GM11168 (cell line): Measurements from ENCODE around the gene TRIM47.
"Not testable (repeated sequence)": the region's sequence is repeated elsewhere in the genome, so short reads cannot be mapped to it uniquely, and the experiment has no call there.

Experiments used
- in situ Hi-C: fragments of 300-500 bp; cut with MboI; formaldehyde crosslinking; loops from one replicate; pipeline ENCODE4 v1.12.0; 2022; ENCODE audit warnings: low sequenced_read_pairs; ENCODE audit not compliant: unreplicated experiment

Gene TRIM47

DNA sequence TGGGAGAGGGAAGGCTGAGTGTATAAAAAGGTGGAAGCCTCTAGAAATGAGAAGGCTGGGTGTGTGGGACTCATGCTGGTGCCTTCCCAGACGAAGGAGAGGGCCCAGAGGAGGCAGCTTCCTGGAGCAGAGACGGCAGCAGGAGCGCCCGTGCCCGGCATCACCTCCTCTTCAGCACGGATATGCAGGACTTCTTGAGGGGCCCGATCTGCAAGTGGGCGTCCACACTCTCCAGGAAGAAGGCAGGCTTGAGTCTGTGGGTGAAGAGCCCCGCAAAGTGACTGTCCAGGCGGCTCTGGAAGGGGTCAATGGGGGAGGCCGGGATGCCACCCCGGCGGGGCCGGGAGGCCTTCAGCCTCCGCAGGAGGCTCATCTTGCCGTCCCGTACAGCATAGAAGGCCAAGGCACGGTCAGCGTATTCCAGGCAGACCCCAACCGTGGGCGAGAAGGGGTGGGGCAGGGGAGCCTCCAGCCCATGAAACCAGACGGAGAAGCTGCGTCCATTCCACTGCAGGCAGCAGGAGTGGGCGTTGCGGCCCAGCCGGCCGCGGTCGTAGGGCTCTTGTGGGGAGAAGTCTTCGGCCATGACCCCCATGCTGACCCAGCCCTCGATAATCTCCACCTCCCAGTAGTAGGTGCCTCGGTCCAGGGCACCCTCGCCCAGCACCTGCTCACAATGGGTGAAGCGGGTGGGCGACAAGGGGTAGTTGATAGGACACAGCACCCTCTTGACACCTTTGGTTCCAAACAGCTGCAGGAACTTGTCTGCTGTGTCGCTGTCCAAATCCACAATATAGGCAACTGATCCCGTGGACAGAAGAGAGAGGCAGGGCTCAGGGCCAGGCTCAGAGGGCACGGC is 3.8 kb downstream of the TRIM47 start:
- in situ Hi-C loops: no loop called here

DNA sequence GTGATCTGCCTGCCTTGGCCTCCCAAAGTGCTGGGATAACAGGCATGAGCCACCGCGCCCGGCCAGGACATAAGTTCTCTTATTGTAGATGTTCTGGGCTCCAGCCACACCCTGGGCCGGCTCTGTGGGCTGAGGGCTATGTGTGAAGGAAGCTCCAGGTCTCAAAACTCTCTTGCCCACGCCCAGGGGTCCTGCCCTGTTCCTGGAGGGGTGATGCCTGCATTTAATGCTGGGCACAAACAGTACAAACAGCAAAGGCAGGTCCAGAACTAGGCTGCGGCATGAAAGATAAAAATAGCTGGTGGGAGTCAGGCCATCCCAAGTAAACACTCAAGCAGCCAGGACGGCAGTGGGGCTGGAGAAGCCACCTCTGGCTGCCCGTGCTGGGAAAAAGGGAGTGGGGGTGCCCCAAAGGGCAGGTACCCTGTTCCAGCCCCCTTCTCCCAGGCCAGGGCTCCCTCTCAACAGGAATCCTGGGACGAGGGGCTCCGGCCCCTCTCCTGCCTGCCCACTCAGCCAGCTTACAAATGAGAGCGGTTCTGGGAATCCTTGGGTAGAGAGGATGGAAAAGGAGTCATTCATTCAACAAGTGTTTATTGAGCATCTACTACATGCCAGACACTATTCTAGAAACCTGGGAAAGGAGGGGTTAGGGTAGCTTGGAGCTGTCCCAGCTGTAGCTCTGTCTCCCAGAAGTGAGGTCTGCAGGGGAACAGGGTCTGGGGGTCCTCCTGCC is 4.6 kb downstream of the TRIM47 start:
- in situ Hi-C loops: no loop called here

DNA sequence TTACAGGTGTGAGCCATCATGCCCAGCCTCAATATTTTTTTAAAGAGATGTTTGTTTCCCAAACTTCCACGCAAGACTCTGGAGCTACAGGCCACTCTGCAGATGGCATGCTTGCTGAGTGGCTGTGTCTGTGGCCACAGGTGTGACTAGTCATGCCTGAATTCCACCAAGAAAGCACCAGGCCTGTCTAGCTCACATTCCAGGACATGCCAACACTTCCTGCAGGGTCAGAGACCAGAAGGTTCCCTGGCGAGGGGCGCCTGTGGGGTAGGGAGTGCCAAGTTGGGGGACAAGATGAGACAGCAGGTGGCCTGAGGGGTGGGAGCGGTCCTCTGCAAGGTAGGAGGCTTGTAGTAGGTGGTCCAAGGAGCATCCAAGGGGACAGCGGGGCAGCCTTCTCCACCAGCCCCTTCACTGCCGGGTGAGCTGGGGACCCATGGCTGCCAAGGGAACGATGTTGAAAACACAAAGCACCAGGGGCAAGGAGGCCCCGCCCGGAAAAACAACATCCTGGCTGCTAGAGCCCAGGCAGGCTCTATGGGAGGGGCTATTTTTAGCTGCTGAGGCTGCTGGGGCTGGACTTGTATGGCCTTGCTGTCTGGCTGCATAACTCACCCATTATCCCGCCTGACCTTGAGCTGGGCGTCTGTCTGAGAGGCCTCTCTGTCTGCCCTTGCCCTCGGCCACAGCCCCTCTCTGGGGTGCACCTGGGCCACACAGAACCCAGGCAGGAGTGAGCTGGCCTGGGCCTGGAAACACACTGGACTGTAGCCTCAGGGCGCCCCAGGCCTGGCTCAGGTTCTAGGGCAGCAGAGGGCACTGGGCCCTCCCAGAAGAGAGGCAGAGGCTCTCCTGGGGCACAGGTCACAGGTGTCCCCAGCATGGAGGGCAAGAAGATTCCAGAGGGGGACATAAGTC is 5.7 kb downstream of the TRIM47 start:
- in situ Hi-C loops: no loop called here

DNA sequence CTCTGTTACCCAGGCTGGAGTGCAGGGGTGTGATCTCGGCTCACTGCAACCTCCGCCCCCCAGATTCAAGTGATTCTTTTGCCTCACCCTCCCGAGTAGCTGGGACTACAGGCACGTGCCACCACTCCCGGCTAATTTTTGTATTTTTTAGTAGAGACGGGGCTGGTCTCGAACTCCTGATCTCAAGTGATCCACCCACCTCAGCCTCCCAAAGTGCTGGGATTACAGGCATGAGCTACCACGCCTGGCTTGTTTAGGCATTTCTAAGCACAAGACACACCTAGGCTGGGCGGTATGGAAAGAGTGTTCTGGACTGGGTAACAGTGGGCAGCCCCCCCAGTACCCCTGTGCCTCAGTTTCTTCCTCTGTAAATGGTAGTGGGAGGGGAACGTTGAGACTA is 8.2 kb downstream of the TRIM47 start:
- in situ Hi-C loops: not testable (repeated sequence)

DNA sequence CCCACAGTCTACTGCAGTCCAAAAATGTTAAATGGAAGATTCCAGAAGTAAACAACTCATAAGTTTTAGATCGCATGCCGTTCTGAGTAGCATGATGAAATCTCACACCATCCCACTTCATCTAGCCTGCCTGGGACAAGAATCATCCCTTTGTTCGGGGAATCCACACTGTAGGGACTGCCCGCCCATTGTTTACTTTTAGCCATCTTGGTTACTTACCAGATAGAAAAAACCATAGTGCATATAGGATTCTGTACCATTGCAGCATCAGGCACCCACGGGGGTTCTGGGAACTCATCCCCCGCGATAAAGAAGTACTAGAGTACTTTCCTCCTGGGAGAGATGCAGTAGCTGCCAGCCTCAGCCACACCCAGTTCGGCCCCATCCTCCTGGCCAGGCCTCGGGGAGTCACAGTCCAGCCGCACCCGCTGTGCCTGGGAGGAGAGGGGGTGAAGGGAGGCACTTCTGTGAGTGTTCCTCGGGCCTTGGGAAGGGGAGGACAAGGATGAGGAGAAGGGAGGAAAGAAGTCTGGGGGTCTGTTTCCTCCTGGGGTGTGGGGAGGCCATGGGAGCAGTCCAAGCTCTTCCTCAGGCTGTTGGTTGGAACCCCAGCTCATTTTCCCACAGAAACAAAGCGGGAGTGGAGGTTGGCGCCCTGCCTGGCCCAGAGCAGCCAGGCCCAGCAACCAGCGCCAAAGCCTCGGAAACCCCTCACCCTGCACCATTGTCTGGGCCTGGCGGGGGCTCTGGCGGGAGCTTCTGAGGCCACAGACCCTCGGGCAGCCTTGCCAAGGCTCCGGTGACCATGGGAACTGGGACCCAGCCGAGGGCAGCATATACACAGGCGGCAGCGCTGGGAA is 8.9 kb downstream of the TRIM47 start:
- in situ Hi-C loops: no loop called here

DNA sequence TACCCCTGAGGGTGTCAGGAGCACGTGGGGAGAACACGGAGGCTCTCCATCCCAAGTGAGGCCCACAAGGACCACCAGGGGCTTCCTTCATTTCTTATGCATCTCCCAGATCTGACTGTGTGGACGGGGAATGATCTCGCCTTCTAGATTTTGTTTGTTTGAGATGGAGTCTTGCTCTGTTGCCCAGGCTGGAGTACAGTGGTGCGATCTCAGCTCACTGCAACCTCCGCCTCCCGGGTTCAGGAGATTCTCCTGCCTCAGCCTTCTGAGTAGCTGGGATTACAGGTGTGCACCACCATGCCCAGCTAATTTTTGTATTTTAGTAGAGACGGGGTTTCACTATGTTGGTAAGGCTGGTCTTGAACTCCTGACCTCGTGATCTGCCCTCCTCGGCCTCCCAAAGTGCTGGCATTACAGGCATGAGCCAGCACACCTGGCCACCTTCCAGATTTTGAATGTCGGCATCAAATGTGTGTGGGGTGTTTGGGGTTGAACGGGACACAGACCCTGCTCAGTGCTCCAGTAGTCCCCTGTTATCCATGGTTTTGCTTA is 9.6 kb downstream of the TRIM47 start:
- in situ Hi-C loops: not testable (repeated sequence)

DNA sequence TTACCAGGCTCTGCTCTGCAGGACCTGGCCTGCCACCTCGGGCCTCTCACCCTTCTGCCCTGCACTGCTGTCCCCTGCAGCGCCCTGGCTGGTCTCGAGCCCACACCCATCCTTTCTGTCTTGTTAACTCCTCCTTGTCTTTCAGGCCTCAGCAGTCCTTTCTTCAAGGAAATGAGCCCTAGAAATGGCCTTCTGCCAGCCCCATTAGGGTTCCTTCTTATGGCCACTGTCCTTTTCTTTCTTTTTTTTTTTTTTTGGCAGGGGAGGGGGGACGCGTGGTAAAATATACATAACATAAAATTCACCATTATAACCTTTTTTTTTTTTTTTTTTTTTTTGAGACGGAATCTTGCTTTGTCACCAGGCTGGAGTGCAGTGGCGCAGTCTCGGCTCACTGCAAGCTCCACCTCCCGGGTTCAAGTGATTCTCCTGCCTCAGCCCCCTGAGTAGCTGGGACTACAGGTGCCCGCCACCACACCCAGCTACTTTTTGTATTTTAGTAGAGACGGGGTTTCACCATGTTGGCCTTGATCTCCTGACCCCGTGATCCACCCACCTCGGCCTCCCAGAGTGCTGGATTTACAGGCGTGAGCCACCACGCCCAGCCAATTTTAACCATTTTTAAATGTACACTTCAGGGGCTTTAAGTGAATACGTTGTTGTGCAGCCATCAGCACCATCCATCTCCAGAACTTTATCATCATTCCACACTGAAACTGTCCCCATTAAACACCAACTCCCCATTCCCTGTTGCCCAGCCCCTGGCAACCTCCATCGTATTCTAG is 12.8 kb downstream of the TRIM47 start:
- in situ Hi-C loops: not testable (repeated sequence)

DNA sequence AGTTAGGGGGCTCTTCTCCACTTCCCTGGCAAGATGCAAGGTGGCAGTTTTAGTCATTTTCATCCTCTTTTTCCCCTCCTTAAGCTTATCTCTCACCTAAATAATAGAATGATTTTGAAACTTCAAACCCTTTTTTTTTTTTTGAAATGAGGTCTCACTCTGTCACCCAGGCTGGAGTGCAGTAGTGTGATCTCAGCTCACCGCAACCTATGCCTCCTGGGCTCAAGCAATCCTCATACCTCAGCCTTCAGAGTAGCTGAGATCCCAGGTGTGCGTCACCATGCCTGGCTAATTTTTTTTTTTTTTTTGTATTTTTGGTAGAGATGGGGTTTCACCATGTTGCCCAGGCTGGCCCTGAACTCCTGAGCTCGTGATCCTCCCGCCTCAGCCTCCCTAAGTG is 13.5 kb downstream of the TRIM47 start:
- in situ Hi-C loops: not testable (repeated sequence)

DNA sequence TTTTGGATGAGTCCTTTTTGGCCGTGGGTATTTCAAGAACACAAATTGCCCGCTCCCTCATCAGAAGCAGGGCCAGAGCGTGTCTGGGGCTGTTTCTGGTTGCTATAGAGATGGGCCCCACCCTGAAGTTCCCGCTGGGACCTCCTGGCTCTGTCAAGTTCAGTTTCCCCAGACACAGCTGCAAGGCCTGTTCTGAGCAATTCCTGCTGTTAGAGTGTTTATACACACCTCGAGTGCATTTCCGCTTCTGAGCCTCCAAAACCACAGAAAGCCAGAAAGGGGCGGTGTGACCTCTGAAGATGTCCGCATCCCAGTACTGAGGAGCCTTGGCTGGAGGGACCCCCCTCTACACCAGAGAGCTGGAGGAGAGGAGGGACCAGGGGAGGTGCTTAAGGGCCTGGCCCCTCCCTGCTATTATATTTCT is 13.9 kb downstream of the TRIM47 start:
- in situ Hi-C loops: no loop called here

DNA sequence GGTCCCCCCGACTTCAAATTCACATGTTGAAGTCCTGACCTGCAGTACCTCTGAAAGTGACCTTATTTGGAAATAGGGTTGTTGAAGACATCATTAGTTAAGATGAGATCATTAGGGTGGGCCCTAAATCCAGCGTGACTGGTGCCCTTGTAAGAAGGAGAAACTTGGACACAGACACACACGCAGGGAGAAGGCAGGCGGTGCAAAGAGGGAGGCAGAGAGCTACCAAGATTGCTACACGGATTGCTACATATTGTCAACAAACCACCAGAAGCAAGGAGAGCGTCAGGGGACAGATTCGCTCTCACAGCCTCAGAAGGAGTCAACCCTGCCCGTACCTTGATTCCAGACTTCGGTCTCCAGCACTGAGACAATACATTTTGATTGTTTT is 16.5 kb downstream of the TRIM47 start:
- in situ Hi-C loops: no loop called here

DNA sequence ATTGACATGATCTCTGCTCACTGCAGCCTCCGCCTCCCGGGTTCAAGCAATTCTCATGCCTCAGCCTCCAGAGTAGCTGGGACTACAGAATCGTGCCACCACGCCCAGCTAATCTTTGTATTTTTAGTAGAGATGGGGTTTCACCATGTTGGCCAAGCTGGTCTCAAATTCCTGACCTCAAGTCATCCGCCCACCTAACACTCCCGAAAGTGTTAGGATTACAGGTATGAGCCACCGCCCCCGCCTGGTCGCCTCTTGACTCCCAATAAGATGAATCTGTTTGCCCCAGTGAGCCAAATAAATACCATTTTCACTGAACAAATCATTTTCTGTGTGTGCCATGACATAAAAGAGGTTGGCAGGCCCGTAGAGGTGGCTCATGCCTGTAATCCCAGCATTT is 19.0 kb downstream of the TRIM47 start:
- in situ Hi-C loops: not testable (repeated sequence)

DNA sequence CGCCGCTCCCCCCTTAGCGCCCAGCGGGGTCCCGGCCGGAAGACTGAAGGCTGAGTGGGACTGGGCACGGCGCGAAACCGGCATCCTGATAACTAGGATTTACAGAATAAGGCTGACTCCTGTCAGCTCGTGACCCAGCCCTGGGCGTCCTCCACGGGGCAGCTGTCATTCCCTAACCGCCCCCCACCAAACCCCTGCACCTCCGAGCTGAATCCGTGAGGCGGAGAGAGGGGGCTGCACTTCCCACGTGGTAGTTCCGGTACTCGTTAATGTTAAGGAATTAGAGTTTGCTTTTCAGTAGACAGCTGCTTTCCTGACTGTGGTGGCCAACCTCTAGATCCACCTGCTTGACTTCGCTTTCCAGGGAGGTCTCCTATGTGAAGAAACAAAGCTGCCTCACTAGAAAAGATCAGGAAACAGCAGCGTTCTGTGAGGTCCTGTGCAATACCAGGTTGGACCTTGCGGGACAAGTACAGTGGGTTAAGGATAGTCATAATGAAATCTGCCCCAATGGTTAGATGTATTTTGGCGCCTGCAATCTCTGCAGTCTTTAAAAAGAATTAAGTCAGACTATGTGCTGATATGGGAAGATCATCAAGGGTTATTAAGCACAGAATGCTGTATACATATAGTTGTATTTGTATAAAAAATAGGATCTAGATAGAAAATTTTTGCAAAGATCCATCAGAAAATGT is 22.2 kb downstream of the TRIM47 start:
- in situ Hi-C loops: no loop called here

DNA sequence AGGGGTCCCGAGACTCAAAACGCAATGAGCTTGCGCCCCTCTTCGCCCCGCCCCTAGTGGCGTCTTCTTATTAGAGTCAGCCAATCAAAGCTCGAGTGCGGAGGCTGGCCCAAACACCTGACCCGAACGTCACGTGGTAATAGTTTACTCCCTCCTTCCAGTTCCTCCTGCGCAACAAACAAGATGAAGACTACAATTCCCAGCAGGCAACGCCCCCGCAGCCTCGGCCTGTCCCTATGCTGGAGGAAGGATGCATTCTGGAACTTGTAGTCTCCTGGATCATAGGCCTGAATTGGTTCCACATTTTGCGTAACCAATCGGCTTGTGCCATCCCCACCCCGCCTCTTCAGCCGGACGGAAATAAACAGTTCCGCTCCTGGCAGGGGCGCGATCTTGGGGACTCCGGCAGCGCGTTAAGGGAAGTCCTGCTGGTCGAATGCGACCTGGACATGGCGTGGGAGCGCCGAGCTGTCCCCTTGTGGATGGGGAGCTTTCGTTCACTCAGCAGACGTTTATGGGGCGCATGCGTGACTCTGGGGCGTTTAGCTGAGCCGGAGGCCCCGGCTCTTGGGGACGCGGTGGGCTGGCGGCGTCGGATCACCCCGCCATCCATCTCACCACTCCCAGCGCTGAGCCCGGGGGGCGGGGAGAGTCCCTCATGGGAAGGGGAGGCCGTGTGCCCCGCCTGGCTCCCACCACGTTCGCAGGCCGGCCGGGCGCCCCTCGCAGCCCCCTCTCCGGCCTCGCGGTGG is 22.9 kb downstream of the TRIM47 start, which contains the start of gene WBP2:
WBP2 (minus strand) TSS at position 26 of the 752 bp plus-strand sequence. CDS start 38 bp downstream, outside the sequence.
- in situ Hi-C loops: no loop called here

DNA sequence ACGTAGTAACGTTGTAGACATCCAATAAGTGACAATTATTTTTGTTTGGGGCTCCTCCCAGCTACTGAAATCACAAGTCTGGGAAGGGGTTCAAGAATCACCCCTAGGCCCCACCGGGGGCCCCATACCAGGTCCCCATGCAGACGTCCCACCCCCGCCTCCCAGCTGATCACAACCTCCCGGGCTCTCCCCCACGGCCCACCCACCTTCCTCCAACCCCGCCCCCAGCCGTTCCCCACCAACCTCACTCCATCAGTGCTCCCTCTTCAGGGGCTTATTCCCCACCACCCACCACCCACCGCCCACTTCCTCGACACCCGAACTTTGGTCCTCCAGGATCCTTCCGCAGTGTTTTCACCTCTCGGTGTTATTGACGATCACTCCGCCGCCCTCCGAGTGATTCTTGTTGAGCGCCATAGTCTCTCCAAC is 23.5 kb downstream of the TRIM47 start:
- in situ Hi-C loops: no loop called here

DNA sequence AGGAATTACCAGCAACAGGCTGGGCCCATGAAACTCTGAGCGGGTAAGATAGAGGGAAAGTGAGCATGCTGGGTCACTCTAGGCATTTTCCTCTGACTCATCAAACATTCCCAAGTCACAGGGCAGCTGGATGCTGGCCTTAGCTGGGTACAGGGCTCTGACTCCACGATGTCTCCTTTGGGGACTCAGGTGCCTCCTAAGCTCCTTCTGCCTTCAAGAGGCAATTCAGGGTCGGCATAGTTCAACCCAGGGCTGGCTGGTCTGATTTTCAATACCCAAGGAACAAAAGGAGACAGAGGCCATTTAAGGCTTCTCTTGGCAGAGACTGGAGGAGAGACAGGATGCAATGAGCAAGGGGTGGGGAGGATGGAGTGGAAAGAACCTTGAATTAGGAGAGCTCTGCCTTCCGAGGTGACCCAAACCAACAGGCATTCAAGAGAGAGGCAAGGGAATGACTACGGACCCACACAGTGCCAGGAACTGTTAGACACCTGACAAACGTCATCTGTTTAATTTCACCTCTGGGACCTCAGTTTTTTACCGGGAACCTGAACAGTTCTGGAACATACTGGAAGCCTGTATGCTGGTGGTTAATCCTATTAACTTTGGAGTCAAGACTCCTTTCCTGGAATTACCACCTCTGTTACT is 24.2 kb downstream of the TRIM47 start:
- in situ Hi-C loops: no loop called here

DNA sequence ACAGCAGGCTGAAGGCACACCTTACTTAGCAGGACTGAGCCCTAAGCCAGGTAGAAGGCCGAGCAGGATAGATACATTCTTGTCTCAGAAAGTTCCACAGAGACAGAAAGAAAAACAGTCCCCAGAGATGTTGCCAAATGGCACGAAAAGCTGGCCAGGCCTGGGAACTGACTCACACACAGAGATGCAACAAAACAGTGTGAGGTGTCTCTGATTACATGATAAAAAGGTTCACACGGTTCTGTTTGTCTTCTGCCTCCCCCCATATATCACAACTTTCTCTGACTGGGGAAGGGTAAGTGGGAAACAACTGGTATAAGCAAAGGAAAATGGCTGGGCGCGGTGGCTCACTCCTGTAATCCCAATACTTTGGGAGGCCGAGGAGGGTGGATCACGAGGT is 24.9 kb downstream of the TRIM47 start:
- in situ Hi-C loops: no loop called here

DNA sequence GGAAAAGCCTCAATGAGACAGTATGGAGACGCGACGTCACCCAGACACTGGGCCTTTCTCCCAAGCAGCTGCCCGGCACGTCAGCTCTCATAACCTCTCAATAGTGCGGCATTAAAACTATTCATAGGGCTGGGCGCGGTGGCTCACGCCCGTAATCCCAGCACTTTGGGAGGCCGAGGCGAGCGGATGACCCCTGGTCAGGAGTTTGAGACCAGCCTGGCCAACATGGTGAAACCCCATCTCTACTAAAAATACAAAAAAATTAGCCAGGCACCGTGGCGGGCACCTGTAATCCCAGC is 26.7 kb downstream of the TRIM47 start:
- in situ Hi-C loops: not testable (repeated sequence)
